HG03342 (cell line): ENCODE data around the gene LILRB3.
"Not testable (repeated sequence)": the region's sequence is repeated elsewhere in the genome, so short reads cannot be mapped to it uniquely, and the experiment has no call there.

Experiments
- ATAC-seq: cut with Tn5 transposase; IDR thresholded peaks from one replicate; pipeline ENCODE4 v1.9.1; 2021; ENCODE audit warnings: mild to moderate bottlenecking, moderate library complexity; ENCODE audit not compliant: unreplicated experiment

Gene LILRB3

GRCh38 chr19:54214217-54214616, 8.6 kb downstream of the LILRB3 start:
- ATAC-seq, result not testable (repeated sequence)

- ATAC-seq, result no peak
These were observed 11.6 kb downstream of the LILRB3 start for GRCh38 chr19:54211235-54211634.

GRCh38 chr19:54209811-54210494, 12.9 kb downstream of the LILRB3 start:
- no peak for ATAC-seq

GRCh38 chr19:54209058-54209810, 13.6 kb downstream of the LILRB3 start:
- no peak for ATAC-seq

- no peak for ATAC-seq
These were observed 14.1 kb downstream of the LILRB3 start for GRCh38 chr19:54208784-54209057.

- peak; percentile 44 for ATAC-seq
These were observed 14.6 kb downstream of the LILRB3 start for GRCh38 chr19:54207983-54208783.

GRCh38 chr19:54207676-54207982, 15.2 kb downstream of the LILRB3 start:
- ATAC-seq, result no peak

- not testable (repeated sequence) for ATAC-seq
These were observed 15.6 kb downstream of the LILRB3 start for GRCh38 chr19:54207193-54207592.

- ATAC-seq, result no peak
These were observed 16.0 kb downstream of the LILRB3 start for GRCh38 chr19:54206831-54207177.

GRCh38 chr19:54206030-54206830, 16.6 kb downstream of the LILRB3 start:
- ATAC-seq, result no peak

GRCh38 chr19:54204767-54205468, 17.9 kb downstream of the LILRB3 start:
- no peak for ATAC-seq

GRCh38 chr19:54203151-54203611, 19.6 kb downstream of the LILRB3 start:
- no peak for ATAC-seq

GRCh38 chr19:54201980-54202379, 20.8 kb downstream of the LILRB3 start:
- no peak for ATAC-seq

GRCh38 chr19:54201172-54201701, 21.6 kb downstream of the LILRB3 start:
- no peak for ATAC-seq

- ATAC-seq, result no peak
These were observed 23.4 kb downstream of the LILRB3 start for GRCh38 chr19:54199401-54199800.

- no peak for ATAC-seq
These were observed 25.7 kb downstream of the LILRB3 start for GRCh38 chr19:54197121-54197520.

- no peak for ATAC-seq
These were observed 26.3 kb downstream of the LILRB3 start for GRCh38 chr19:54196536-54196935.

GRCh38 chr19:54194463-54194862, 28.3 kb downstream of the LILRB3 start:
- not testable (repeated sequence) for ATAC-seq

GRCh38 chr19:54193011-54193410, 29.8 kb downstream of the LILRB3 start:
- no peak for ATAC-seq

- no peak for ATAC-seq
These were observed 30.9 kb downstream of the LILRB3 start for GRCh38 chr19:54191811-54192453.
